NCI-H510A (cell line): Measurements from ENCODE around the gene ANO4.

Experiments
- DNase-seq: peaks from one replicate; lab custom pipeline; 2025; lab: John Stamatoyannopoulos, UW

Gene ANO4

GRCh38 chr12:100794441-100795173 is at the start of gene ANO4:
Gene ANO4 (plus strand): TSS chr12:100794776. CDS start chr12:100901786, 107,010 bp downstream.
- no peak for DNase-seq

GRCh38 chr12:100745378-100746071 is 49.1 kb upstream of the ANO4 start:
- DNase-seq = no peak

GRCh38 chr12:100752841-100753240 is 41.7 kb upstream of the ANO4 start:
- no peak for DNase-seq

- peak; percentile 86 for DNase-seq
These were observed 40.7 kb upstream of the ANO4 start for GRCh38 chr12:100753837-100754236.

- DNase-seq = no peak
These were observed 39.4 kb upstream of the ANO4 start for GRCh38 chr12:100755186-100755585.

GRCh38 chr12:100758083-100758482 is 36.5 kb upstream of the ANO4 start:
- DNase-seq = no peak

- DNase-seq = no peak
These were observed 27.2 kb upstream of the ANO4 start for GRCh38 chr12:100767371-100767770.

GRCh38 chr12:100767950-100768349 is 26.6 kb upstream of the ANO4 start:
- DNase-seq = no peak

- no peak for DNase-seq
These were observed 15.5 kb upstream of the ANO4 start for GRCh38 chr12:100778967-100779590.

GRCh38 chr12:100789146-100789545 is 5.4 kb upstream of the ANO4 start:
- no peak for DNase-seq

GRCh38 chr12:100789975-100790374 is 4.6 kb upstream of the ANO4 start:
- no peak for DNase-seq

- DNase-seq = no peak
These were observed 4.0 kb upstream of the ANO4 start for GRCh38 chr12:100790552-100790951.

- DNase-seq = no peak
These were observed 1.4 kb upstream of the ANO4 start for GRCh38 chr12:100793182-100793581.

- DNase-seq = no peak
These were observed 711 bp downstream of the ANO4 start for GRCh38 chr12:100795174-100795799.

- DNase-seq = no peak
These were observed 1.2 kb downstream of the ANO4 start for GRCh38 chr12:100795800-100796179.

GRCh38 chr12:100796621-100797020 is 2.0 kb downstream of the ANO4 start:
- no peak for DNase-seq

- no peak for DNase-seq
These were observed 2.7 kb downstream of the ANO4 start for GRCh38 chr12:100797246-100797645.

- DNase-seq = no peak
These were observed 3.2 kb downstream of the ANO4 start for GRCh38 chr12:100797786-100798185.

GRCh38 chr12:100798286-100799160 is 3.9 kb downstream of the ANO4 start:
- no peak for DNase-seq

- no peak for DNase-seq
These were observed 5.2 kb downstream of the ANO4 start for GRCh38 chr12:100799770-100800169.

- DNase-seq = no peak
These were observed 6.1 kb downstream of the ANO4 start for GRCh38 chr12:100800723-100801122.

- DNase-seq = no peak
These were observed 6.7 kb downstream of the ANO4 start for GRCh38 chr12:100801320-100801719.
